PC-3 (cell line): Measurements from ENCODE around the gene EFCAB6. TPM values are rescaled to one million over a fixed set of nuclear protein-coding genes. Genes with fewer than 3 reads are reported as not detected.

Experiments
- ATAC-seq: fragments of 200-7000 bp; cut with Tn5 transposase; 2 replicates; pipeline ENCODE4 v1.9.1; 2020; ENCODE audit warnings: mild to moderate bottlenecking, moderate library complexity
- BruUV-seq: library from RNA; stranded (reverse); fragments of 400-500 nt; replicated peaks from 2 replicates; lab custom pipeline; 2021; lab: Mats Ljungman, UMichigan
- CTCF ChIA-PET: fragments of 300-600 bp; sonication (Branson Sonifier 250); formaldehyde crosslinking; loops from one replicate; lab custom pipeline; 2022; ENCODE audit warnings: antibody characterized with exemption; lab: Charles Lee
- POLR2A ChIA-PET: fragments of 300-600 bp; sonication (Branson Sonifier 250); formaldehyde crosslinking; loops from one replicate; lab custom pipeline; 2022; ENCODE audit warnings: antibody characterized with exemption; ENCODE audit not compliant: unreplicated experiment; lab: Charles Lee
- DNase-seq: peaks from one replicate; pipeline ENCODE4 v3.0.0-alpha.2; 2015
- H2AFZ ChIP-seq: fragments of 300-600 bp; sonication (generic); 2 replicates; pipeline ENCODE4 v1.6.0; 2016; ENCODE audit warnings: antibody characterized with exemption, low read length
- H3F3A ChIP-seq: fragments of 300-600 bp; sonication (generic); one replicate; pipeline ENCODE4 v1.6.0; 2017; ENCODE audit warnings: antibody characterized with exemption, low read length, control low read depth, mild to moderate bottlenecking; ENCODE audit not compliant: unreplicated experiment
- H3K27ac ChIP-seq: fragments of 300-600 bp; sonication (generic); 2 replicates; pipeline ENCODE4 v1.5.1; 2016; ENCODE audit warnings: mild to moderate bottlenecking, low read length
- H3K27me3 ChIP-seq: fragments of 300-600 bp; sonication (generic); 2 replicates; pipeline ENCODE4 v1.6.1; 2016; ENCODE audit warnings: low read length, mixed read lengths
- H3K36me3 ChIP-seq: fragments of 300-600 bp; sonication (generic); 2 replicates; pipeline ENCODE4 v1.6.1; 2016; ENCODE audit warnings: low read depth, mixed run types, low read length, mixed read lengths
- H3K4me1 ChIP-seq: fragments of 300-600 bp; sonication (generic); 2 replicates; pipeline ENCODE4 v1.5.1; 2016; ENCODE audit warnings: low read length; ENCODE audit not compliant: insufficient read depth
- H3K4me2 ChIP-seq: fragments of 300-600 bp; sonication (generic); 2 replicates; pipeline ENCODE4 v1.6.0; 2016; ENCODE audit warnings: low read length
- H3K4me3 ChIP-seq: fragments of 300-600 bp; sonication (generic); 2 replicates; pipeline ENCODE4 v1.5.1; 2016; ENCODE audit warnings: mild to moderate bottlenecking, low read length, mixed read lengths
- H3K79me2 ChIP-seq: fragments of 300-600 bp; sonication (generic); 2 replicates; pipeline ENCODE4 v1.6.1; 2017; ENCODE audit warnings: low read length, mixed read lengths
- H3K9ac ChIP-seq: fragments of 300-600 bp; sonication (generic); 2 replicates; pipeline ENCODE4 v1.6.0; 2016; ENCODE audit warnings: mild to moderate bottlenecking, low read length
- H3K9me2 ChIP-seq: fragments of 300-600 bp; sonication (generic); replicated peaks from 2 replicates; pipeline ENCODE4 v1.6.1; 2016; ENCODE audit warnings: mixed run types, low read length, mixed read lengths
- H3K9me3 ChIP-seq: fragments of 300-600 bp; sonication (generic); 2 replicates; pipeline ENCODE4 v1.6.1; 2016; ENCODE audit warnings: low read length, mixed read lengths
- H4K20me1 ChIP-seq: fragments of 300-600 bp; sonication (generic); 2 replicates; pipeline ENCODE4 v1.6.1; 2016; ENCODE audit warnings: low read length, mixed read lengths
- CTCF ChIP-seq: fragments of 300-600 bp; sonication (generic); conservative IDR thresholded peaks from 2 replicates; pipeline ENCODE4 v1.5.1; 2017; ENCODE audit warnings: antibody characterized with exemption, low read depth, mild to moderate bottlenecking, low read length
- EZH2 ChIP-seq: fragments of 300-600 bp; sonication (generic); IDR thresholded peaks from one replicate; pipeline ENCODE4 v1.6.1; 2017; ENCODE audit warnings: antibody characterized with exemption, mild to moderate bottlenecking, low read length; ENCODE audit not compliant: unreplicated experiment
- EZH2phosphoT487 ChIP-seq: fragments of 300-600 bp; sonication (generic); IDR thresholded peaks from 2 replicates; pipeline ENCODE4 v1.6.1; 2018; ENCODE audit warnings: mild to moderate bottlenecking, antibody characterized with exemption, low read length, borderline replicate concordance
- intact Hi-C: fragments of 100-400 bp; cut with micrococcal nuclease; formaldehyde crosslinking; loops from 2 replicates; pipeline ENCODE4 v1.9.0; 2023
- total RNA-seq: library from RNA; depleted of rRNA; stranded (reverse); fragments of >200 nt; gene quantifications from 2 replicates; pipeline ENCODE4 v1.2.3, GENCODE V29; 2014

The EFCAB6 gene
- total RNA-seq, 1 experiment from 2014 or later: 0.07 TPM

DNA sequence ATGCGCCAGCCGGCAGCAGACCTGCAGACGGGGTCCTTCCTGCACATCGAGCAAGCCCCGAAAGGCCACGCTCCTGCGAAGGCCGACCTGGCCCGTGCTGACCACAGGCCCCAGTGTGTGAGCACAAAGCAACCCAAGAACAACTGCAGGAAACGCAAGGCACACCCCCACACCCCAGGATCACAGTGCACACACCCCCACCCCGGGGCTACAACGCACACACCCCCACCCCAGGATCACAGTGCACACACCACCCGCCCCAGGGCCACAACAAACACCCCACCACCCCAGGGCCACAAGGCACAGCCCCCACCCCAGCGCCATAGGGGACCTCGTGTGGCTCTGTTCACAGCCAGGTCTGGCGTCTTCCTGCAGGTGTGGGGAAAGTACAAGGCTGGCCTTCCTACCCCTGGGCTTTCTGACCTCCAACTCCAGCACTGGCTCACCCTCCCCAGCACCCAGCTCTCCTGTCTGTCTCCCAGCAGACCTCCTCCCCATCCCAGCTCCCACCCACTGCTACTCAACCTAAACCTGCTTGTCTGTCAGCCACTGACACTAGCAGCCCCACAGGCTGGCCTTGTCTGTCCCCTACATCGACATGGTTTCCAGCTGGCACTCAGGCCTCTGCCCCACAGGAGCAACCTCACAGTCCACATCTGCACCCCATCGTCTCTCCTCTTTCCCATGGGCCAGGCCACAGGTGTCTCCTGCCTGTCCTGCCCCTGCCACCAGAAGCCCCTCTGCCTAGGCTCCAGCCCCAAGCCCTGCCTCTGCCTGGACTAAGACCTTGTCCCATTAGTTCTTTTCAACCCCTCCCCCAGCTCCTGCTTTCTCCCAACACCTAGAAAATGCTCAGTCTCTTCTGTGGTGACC, 20.5 kb upstream of the EFCAB6 start:
- Histone ChIP-seq H3K9me2 (no peaks in the 10 kb centered on the region), H3K4me1 (no peaks in the 10 kb centered on the region), H3F3A (no peaks in the 10 kb centered on the region), H3K27ac (no peak overlapping the region), H3K27me3 (no peaks in the 10 kb centered on the region), H3K4me3 (no peak overlapping the region), H3K79me2 (no peaks in the 10 kb centered on the region), H3K9me3 (no peaks in the 10 kb centered on the region), H4K20me1 (no peaks in the 10 kb centered on the region), H3K36me3 (no peaks in the 10 kb centered on the region), H3K9ac (no peak overlapping the region), H3K4me2 (no peak overlapping the region), H2AFZ (no peak overlapping the region)
- no peak for DNase-seq
- TF ChIP-seq EZH2: no peak
- no peak for TF ChIP-seq CTCF
- TF ChIP-seq EZH2phosphoT487: no peak
- no TSS peak for BruUV-seq
- ChIA-PET POLR2A (no interaction called here), CTCF (no interaction called here)
- ATAC-seq: no peak
- intact Hi-C loops: no loop called here

- Histone ChIP-seq H2AFZ (no peak overlapping the region), H3K9me3 (no peaks in the 10 kb centered on the region), H3K4me1 (peaks cover 5% of the 10 kb centered on the region), H3K27me3 (no peaks in the 10 kb centered on the region), H4K20me1 (no peaks in the 10 kb centered on the region), H3K79me2 (no peaks in the 10 kb centered on the region), H3K4me2 (no peak overlapping the region), H3K9ac (no peak overlapping the region), H3K9me2 (no peaks in the 10 kb centered on the region), H3K27ac (no peak overlapping the region), H3K4me3 (no peak overlapping the region), H3K36me3 (no peaks in the 10 kb centered on the region), H3F3A (no peaks in the 10 kb centered on the region)
- intact Hi-C loops: no loop called here
- TF ChIP-seq CTCF (no peak), EZH2phosphoT487 (no peak), EZH2 (no peak)
- no peak for DNase-seq
- no TSS peak for BruUV-seq
- ChIA-PET CTCF (no interaction called here), POLR2A (no interaction called here)
- no peak for ATAC-seq
Measured at GRCh38 chr22:43831561-43832392, 19.7 kb upstream of the EFCAB6 start.
